Mammary epithelial cell (primary cell): ENCODE measurements around the gene INS.

Source experiments
- EZH2 ChIP-seq: IDR thresholded peaks from 2 replicates; pipeline ENCODE4 v1.6.1; 2012; ENCODE audit warnings: low read length, inconsistent platforms, borderline replicate concordance
- TF ChIP-seq, protein P1 (sequence below), 2 donors: IDR thresholded peaks in 1 of 2; conservative IDR thresholded peaks in 1 of 2; 2 replicates each; pipeline ENCODE4 v1.5.1; 2011 to 2012; ENCODE audit warnings: inconsistent platforms in 2 of 2, low read length in 2 of 2, mild to moderate bottlenecking in 2 of 2, control low read depth in 1 of 2, low read depth in 1 of 2; ENCODE audit not compliant: insufficient read depth in 1 of 2; ENCODE audit errors: extremely low read depth in 1 of 2

DNA sequence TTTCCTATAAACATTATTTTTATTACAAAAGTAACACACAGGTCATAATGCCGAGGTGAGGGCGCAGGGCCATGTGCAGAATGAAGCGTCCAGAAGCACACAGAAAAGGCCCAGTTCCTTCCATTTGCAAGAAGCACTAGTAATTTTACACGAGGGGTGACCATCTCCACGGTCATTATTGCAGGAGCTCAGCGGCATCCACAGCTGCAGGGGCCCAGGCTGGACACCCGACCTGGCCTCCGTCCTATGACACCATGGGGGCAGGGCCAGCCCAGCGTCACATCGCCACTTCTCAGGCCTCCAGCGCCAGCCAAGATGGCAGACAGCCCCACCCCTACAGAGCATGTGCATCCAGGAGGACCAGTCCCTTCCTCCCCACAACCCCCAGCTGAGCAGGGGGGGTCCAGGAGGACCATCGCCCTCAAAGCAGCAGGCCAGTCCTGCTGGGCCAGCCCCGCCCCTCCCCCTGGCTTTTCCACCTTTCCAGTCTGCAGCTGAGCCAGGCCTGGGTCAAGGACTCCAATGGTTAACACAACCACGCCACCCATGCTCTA, 25.3 kb downstream of the INS start:
- TF ChIP-seq, protein P1, sequence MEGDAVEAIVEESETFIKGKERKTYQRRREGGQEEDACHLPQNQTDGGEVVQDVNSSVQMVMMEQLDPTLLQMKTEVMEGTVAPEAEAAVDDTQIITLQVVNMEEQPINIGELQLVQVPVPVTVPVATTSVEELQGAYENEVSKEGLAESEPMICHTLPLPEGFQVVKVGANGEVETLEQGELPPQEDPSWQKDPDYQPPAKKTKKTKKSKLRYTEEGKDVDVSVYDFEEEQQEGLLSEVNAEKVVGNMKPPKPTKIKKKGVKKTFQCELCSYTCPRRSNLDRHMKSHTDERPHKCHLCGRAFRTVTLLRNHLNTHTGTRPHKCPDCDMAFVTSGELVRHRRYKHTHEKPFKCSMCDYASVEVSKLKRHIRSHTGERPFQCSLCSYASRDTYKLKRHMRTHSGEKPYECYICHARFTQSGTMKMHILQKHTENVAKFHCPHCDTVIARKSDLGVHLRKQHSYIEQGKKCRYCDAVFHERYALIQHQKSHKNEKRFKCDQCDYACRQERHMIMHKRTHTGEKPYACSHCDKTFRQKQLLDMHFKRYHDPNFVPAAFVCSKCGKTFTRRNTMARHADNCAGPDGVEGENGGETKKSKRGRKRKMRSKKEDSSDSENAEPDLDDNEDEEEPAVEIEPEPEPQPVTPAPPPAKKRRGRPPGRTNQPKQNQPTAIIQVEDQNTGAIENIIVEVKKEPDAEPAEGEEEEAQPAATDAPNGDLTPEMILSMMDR (conservative IDR thresholded peaks at IDR 0.05 in 1 of 2, IDR thresholded peaks at IDR 0.05 in 1 of 2; ENCODE audit: extremely low read depth in 1 of 2, insufficient read depth in 1 of 2, low read depth in 1 of 2, low read length in 2 of 2) = no peak
- no peak for TF ChIP-seq EZH2
